ENCODE measurements around the gene C1D.
A peak's percentile ranks its signal among the peaks of the same experiment; 100 is the strongest.

C1D gene

GRCh38 chr2:68057658-68058396 is 5.0 kb downstream of the C1D start:
- DNase-seq (ENCODE audit: low read depth): no peak

- DNase-seq (ENCODE audit: low read depth): peak; percentile 22
These were observed 9.9 kb downstream of the C1D start for GRCh38 chr2:68052717-68053422.

- DNase-seq (ENCODE audit: low read depth): no peak
These were observed 12.5 kb downstream of the C1D start for GRCh38 chr2:68050353-68050752.

GRCh38 chr2:68046642-68047240 is 16.1 kb downstream of the C1D start:
- no peak for DNase-seq (ENCODE audit: low read depth)

GRCh38 chr2:68046224-68046623 is 16.6 kb downstream of the C1D start:
- DNase-seq (ENCODE audit: low read depth): no peak

- no peak for DNase-seq (ENCODE audit: low read depth)
These were observed 17.5 kb downstream of the C1D start for GRCh38 chr2:68045342-68045741.

GRCh38 chr2:68044099-68044498 is 18.7 kb downstream of the C1D start:
- DNase-seq (ENCODE audit: low read depth): peak; percentile 90

- DNase-seq (ENCODE audit: low read depth): peak; percentile 14
These were observed 19.1 kb downstream of the C1D start for GRCh38 chr2:68043695-68044094.

GRCh38 chr2:68043032-68043431 is 19.8 kb downstream of the C1D start:
- DNase-seq (ENCODE audit: low read depth): no peak

- no peak for DNase-seq (ENCODE audit: low read depth)
These were observed 21.0 kb downstream of the C1D start for GRCh38 chr2:68041704-68042245.

GRCh38 chr2:68040078-68040477 is 22.7 kb downstream of the C1D start:
- no peak for DNase-seq (ENCODE audit: low read depth)

- no peak for DNase-seq (ENCODE audit: low read depth)
These were observed 23.5 kb downstream of the C1D start for GRCh38 chr2:68039317-68039716.

- no peak for DNase-seq (ENCODE audit: low read depth)
These were observed 30.1 kb downstream of the C1D start for GRCh38 chr2:68032702-68033101.

GRCh38 chr2:68031542-68032160 is 31.2 kb downstream of the C1D start:
- peak; percentile 57 for DNase-seq (ENCODE audit: low read depth)

- no peak for DNase-seq (ENCODE audit: low read depth)
These were observed 31.8 kb downstream of the C1D start for GRCh38 chr2:68031043-68031442.

- DNase-seq (ENCODE audit: low read depth): no peak
These were observed 32.3 kb downstream of the C1D start for GRCh38 chr2:68030529-68030928.

GRCh38 chr2:68027959-68028358 is 34.8 kb downstream of the C1D start:
- DNase-seq (ENCODE audit: low read depth): peak; percentile 7

- no peak for DNase-seq (ENCODE audit: low read depth)
These were observed 38.4 kb downstream of the C1D start for GRCh38 chr2:68024450-68024849.

- no peak for DNase-seq (ENCODE audit: low read depth)
These were observed 38.9 kb downstream of the C1D start for GRCh38 chr2:68023904-68024303.

- no peak for DNase-seq (ENCODE audit: low read depth)
These were observed 44.1 kb downstream of the C1D start for GRCh38 chr2:68018727-68019126.

- DNase-seq (ENCODE audit: low read depth): no peak
These were observed 53.3 kb downstream of the C1D start for GRCh38 chr2:68009526-68009925.

GRCh38 chr2:68000170-68000825 is 62.5 kb downstream of the C1D start:
- peak; percentile 13 for DNase-seq (ENCODE audit: low read depth)

Data from iris pigment epithelial cell (primary cell).